IMR-90 (cell line): ENCODE data around the gene RAD51B. TPM values are rescaled to one million over a fixed set of nuclear protein-coding genes. Genes with fewer than 3 reads are reported as not detected.

Experiments
- ATAC-seq: fragments of 200-7000 bp; cut with Tn5 transposase; 2 replicates; pipeline ENCODE4 v1.9.1; 2020; ENCODE audit warnings: low read depth, mild to moderate bottlenecking, moderate library complexity
- BruUV-seq: library from RNA; stranded (reverse); fragments of 400-500 nt; replicated peaks from 2 replicates; lab custom pipeline; 2021; lab: Mats Ljungman, UMichigan
- CTCF ChIA-PET: fragments of 300-600 bp; formaldehyde crosslinking; extraction: SDS; loops from one replicate; lab custom pipeline; 2021; ENCODE audit warnings: antibody characterized with exemption; lab: Yijun Ruan, JAX
- POLR2A ChIA-PET: fragments of 300-600 bp; sonication (Branson Sonifier 250); formaldehyde crosslinking; loops from one replicate; lab custom pipeline; 2022; ENCODE audit warnings: antibody characterized with exemption; ENCODE audit not compliant: unreplicated experiment; lab: Charles Lee
- DNase-seq: peaks from one replicate; pipeline ENCODE4 v3.0.0; 2013
- H2AFZ ChIP-seq: replicated peaks from 2 replicates; pipeline ENCODE3; 2013; ENCODE audit warnings: low read length, mild to moderate bottlenecking; ENCODE audit not compliant: poor library complexity
- H2AK5ac ChIP-seq: 2 replicates; pipeline ENCODE4 v1.6.1; 2013; ENCODE audit warnings: low read depth, low read length, inconsistent platforms
- H2AK9ac ChIP-seq: replicated peaks from 2 replicates; pipeline ENCODE3; 2013; ENCODE audit warnings: mild to moderate bottlenecking, low read depth, low read length, moderate library complexity; ENCODE audit not compliant: poor library complexity
- H2BK120ac ChIP-seq: 2 replicates; pipeline ENCODE4 v1.6.1; 2013; ENCODE audit warnings: low read depth, low read length, inconsistent platforms
- H2BK15ac ChIP-seq: 3 replicates; pipeline ENCODE4 v1.6.1; 2013; ENCODE audit warnings: low read depth, low read length, inconsistent platforms
- H2BK20ac ChIP-seq: 2 replicates; pipeline ENCODE4 v1.6.1; 2013; ENCODE audit warnings: low read depth, mild to moderate bottlenecking, inconsistent platforms, low read length, moderate library complexity
- H2BK5ac ChIP-seq: 2 replicates; pipeline ENCODE4 v1.6.1; 2013; ENCODE audit warnings: mild to moderate bottlenecking, low read depth, low read length, inconsistent platforms; ENCODE audit not compliant: poor library complexity, severe bottlenecking
- H3K14ac ChIP-seq: replicated peaks from 2 replicates; pipeline ENCODE4 v1.6.1; 2013; ENCODE audit warnings: low read depth, low read length, inconsistent platforms
- H3K18ac ChIP-seq: 2 replicates; pipeline ENCODE4 v1.6.1; 2013; ENCODE audit warnings: low read depth, low read length, control low read depth
- H3K23ac ChIP-seq: 2 replicates; pipeline ENCODE4 v1.6.1; 2013; ENCODE audit warnings: low read depth, low read length, inconsistent platforms
- H3K27ac ChIP-seq: 2 replicates; pipeline ENCODE4 v1.5.1; 2013; ENCODE audit warnings: mild to moderate bottlenecking, control low read depth, low read length; ENCODE audit not compliant: insufficient read depth
- H3K27me3 ChIP-seq: 2 replicates; pipeline ENCODE4 v1.6.1; 2013; ENCODE audit warnings: low read length; ENCODE audit not compliant: control insufficient read depth, insufficient read depth
- H3K36me3 ChIP-seq: 2 replicates; pipeline ENCODE4 v1.6.1; 2013; ENCODE audit warnings: low read length, mixed read lengths; ENCODE audit not compliant: control insufficient read depth, insufficient read depth
- H3K4ac ChIP-seq: 2 replicates; pipeline ENCODE4 v1.6.1; 2013; ENCODE audit warnings: low read depth, low read length, inconsistent platforms
- H3K4me1 ChIP-seq: 2 replicates; pipeline ENCODE4 v1.6.1; 2013; ENCODE audit warnings: low read length, mixed read lengths; ENCODE audit not compliant: control insufficient read depth, insufficient read depth
- H3K4me2 ChIP-seq: 2 replicates; pipeline ENCODE4 v1.6.1; 2013; ENCODE audit warnings: low read depth, mild to moderate bottlenecking, control low read depth, low read length, moderate library complexity
- H3K4me3 ChIP-seq: 2 replicates; pipeline ENCODE4 v1.5.1; 2013; ENCODE audit warnings: low read depth, mild to moderate bottlenecking, control low read depth, low read length, moderate library complexity; ENCODE audit not compliant: insufficient read depth
- H3K56ac ChIP-seq: 2 replicates; pipeline ENCODE4 v1.6.1; 2013; ENCODE audit warnings: low read length, inconsistent platforms; ENCODE audit not compliant: insufficient read depth; ENCODE audit errors: extremely low read depth
- H3K79me1 ChIP-seq, 2 experiments: 2 replicates each; pipeline ENCODE4 v1.6.1; 2013; ENCODE audit warnings: low read length in 2 of 2, inconsistent platforms in 1 of 2, low read depth in 1 of 2
- H3K9ac ChIP-seq: 2 replicates; pipeline ENCODE4 v1.6.1; 2013; ENCODE audit warnings: low read depth, low read length, control low read depth
- H3K9me1 ChIP-seq: 2 replicates; pipeline ENCODE4 v1.6.1; 2013; ENCODE audit warnings: low read length, inconsistent platforms; ENCODE audit not compliant: insufficient read depth
- H3K9me3 ChIP-seq: 2 replicates; pipeline ENCODE4 v1.6.1; 2013; ENCODE audit warnings: low read length; ENCODE audit not compliant: control insufficient read depth, insufficient read depth
- H4K20me1 ChIP-seq: 2 replicates; pipeline ENCODE4 v1.6.1; 2013; ENCODE audit warnings: low read length, inconsistent platforms; ENCODE audit not compliant: insufficient read depth
- H4K5ac ChIP-seq: 2 replicates; pipeline ENCODE4 v1.6.1; 2013; ENCODE audit warnings: mild to moderate bottlenecking, low read depth, low read length, control low read depth
- H4K8ac ChIP-seq, 2 experiments: 2 replicates each; pipeline ENCODE4 v1.6.1; 2013; ENCODE audit warnings: low read depth in 2 of 2, low read length in 2 of 2, control low read depth in 1 of 2, inconsistent platforms in 1 of 2
- H4K91ac ChIP-seq: 2 replicates; pipeline ENCODE4 v1.6.1; 2013; ENCODE audit warnings: low read depth, low read length, inconsistent platforms; ENCODE audit not compliant: insufficient read depth
- FOS ChIP-seq: fragments of 150-350 bp; IDR thresholded peaks from 2 replicates; pipeline ENCODE4 v1.6.1; 2016; ENCODE audit warnings: low read depth, low read length
- MXI1 ChIP-seq: IDR thresholded peaks from 2 replicates; pipeline ENCODE4 v1.6.1; 2012; ENCODE audit warnings: low read depth, mild to moderate bottlenecking, low read length, moderate library complexity, borderline replicate concordance
- NFE2L2 ChIP-seq: fragments of 150-350 bp; IDR thresholded peaks from 2 replicates; pipeline ENCODE4 v1.6.1; 2016; ENCODE audit warnings: low read depth, mild to moderate bottlenecking, low read length
- RAD21 ChIP-seq: IDR thresholded peaks from 2 replicates; pipeline ENCODE4 v1.6.1; 2012; ENCODE audit warnings: low read length, improper control_type of control experiment
- USF2 ChIP-seq: fragments of 150-350 bp; IDR thresholded peaks from 2 replicates; pipeline ENCODE4 v1.6.1; 2017; ENCODE audit warnings: mild to moderate bottlenecking, antibody characterized with exemption, low read length, low read depth
- WGBS, 2 experiments: methylation state at CpG; one replicate each; pipeline versions ENCODE4 v1.1.5 to v1.1.7; 2013; ENCODE audit warnings: missing lambda C conversion rate in 2 of 2; ENCODE audit not compliant: insufficient read length in 1 of 2; ENCODE audit errors: extremely low coverage in 2 of 2; 5-methylcytosine and 5-hydroxymethylcytosine counted together
- dilution Hi-C: fragments of 300-500 bp; cut with HindIII; formaldehyde crosslinking; loops from one replicate; pipeline ENCODE4 v1.14.3; 2018; ENCODE audit warnings: low sequenced_read_pairs; ENCODE audit not compliant: unreplicated experiment
- in situ Hi-C: fragments of 300-500 bp; cut with MboI; formaldehyde crosslinking; loops from 3 replicates; pipeline ENCODE4 v1.14.3; 2019; ENCODE audit warnings: low sequenced_read_pairs, inconsistent platforms, mixed read lengths
- intact Hi-C: fragments of 100-400 bp; cut with micrococcal nuclease; formaldehyde crosslinking; loops from 2 replicates; pipeline ENCODE4 v1.10.0; 2022
- polyA plus RNA-seq, 3 experiments: library from polyadenylated mRNA; depleted of rRNA; stranded (reverse); fragments of >200 nt; gene quantifications; 2 replicates each; pipeline ENCODE4 v1.2.3, GENCODE V29; 2012; ENCODE audit warnings: low replicate concordance in 1 of 3
- total RNA-seq: library from RNA; depleted of rRNA; stranded (reverse); fragments of >200 nt; gene quantifications from 2 replicates; pipeline ENCODE4 v1.2.3, GENCODE V29; 2012
- TF ChIP-seq, protein P1 (sequence below): conservative IDR thresholded peaks from 2 replicates; pipeline ENCODE4 v1.5.1; 2012; ENCODE audit warnings: mild to moderate bottlenecking, low read depth, low read length, improper control_type of control experiment

The RAD51B gene
- total and polyA plus RNA-seq, 2 of the 4 experiments (the other 2 are of a cell fraction): 5.1 to 18.8 TPM

- CTCF ChIA-PET: no interaction called here
Observed at GRCh38 chr14:68770051-68770450, 950.5 kb downstream of the RAD51B start.

More at GRCh38 chr14:68770051-68770450, 950.5 kb downstream of the RAD51B start:
- POLR2A ChIA-PET: no interaction called here
- no peak overlapping the region for H3K18ac ChIP-seq
- H2BK120ac ChIP-seq: no peak overlapping the region
- H3K9ac ChIP-seq: no peak overlapping the region
- H4K8ac ChIP-seq: no peak overlapping the region
- H2AFZ ChIP-seq: no peak overlapping the region
- no peak overlapping the region for H3K4me3 ChIP-seq
- H2BK5ac ChIP-seq: no peak overlapping the region
- H3K4ac ChIP-seq: no peak overlapping the region
- TF ChIP-seq, protein P1, sequence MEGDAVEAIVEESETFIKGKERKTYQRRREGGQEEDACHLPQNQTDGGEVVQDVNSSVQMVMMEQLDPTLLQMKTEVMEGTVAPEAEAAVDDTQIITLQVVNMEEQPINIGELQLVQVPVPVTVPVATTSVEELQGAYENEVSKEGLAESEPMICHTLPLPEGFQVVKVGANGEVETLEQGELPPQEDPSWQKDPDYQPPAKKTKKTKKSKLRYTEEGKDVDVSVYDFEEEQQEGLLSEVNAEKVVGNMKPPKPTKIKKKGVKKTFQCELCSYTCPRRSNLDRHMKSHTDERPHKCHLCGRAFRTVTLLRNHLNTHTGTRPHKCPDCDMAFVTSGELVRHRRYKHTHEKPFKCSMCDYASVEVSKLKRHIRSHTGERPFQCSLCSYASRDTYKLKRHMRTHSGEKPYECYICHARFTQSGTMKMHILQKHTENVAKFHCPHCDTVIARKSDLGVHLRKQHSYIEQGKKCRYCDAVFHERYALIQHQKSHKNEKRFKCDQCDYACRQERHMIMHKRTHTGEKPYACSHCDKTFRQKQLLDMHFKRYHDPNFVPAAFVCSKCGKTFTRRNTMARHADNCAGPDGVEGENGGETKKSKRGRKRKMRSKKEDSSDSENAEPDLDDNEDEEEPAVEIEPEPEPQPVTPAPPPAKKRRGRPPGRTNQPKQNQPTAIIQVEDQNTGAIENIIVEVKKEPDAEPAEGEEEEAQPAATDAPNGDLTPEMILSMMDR: no peak
- TF ChIP-seq RAD21 (no peak), USF2 (no peak), MXI1 (no peak), NFE2L2 (no peak), FOS (no peak)
- H3K27me3 ChIP-seq: no peaks in the 10 kb centered on the region; the same call in 1 of the 2 replicates
- no peak overlapping the region for H3K23ac ChIP-seq
- H2AK5ac ChIP-seq: no peak overlapping the region
- H3K79me1 ChIP-seq: no peaks in the 10 kb centered on the region
- H3K14ac ChIP-seq: no peak overlapping the region
- dilution Hi-C loops (no loop called here), in situ Hi-C loops (no loop called here), intact Hi-C loops (no loop called here)
- H4K5ac ChIP-seq: no peak overlapping the region
- H3K36me3 ChIP-seq: no peaks in the 10 kb centered on the region
- peaks cover 2% of the 10 kb centered on the region; the same call in 1 of the 2 replicates for H3K4me1 ChIP-seq
- ATAC-seq (no peak), DNase-seq (no peak)
- peaks cover 2% of the 10 kb centered on the region; the same call in 1 of the 2 replicates for H3K9me3 ChIP-seq
- no peak overlapping the region for H3K4me2 ChIP-seq
- no peak overlapping the region for H3K56ac ChIP-seq
- no peaks in the 10 kb centered on the region for H4K20me1 ChIP-seq
- no peak overlapping the region for H2AK9ac ChIP-seq
- H4K91ac ChIP-seq: no peak overlapping the region
- H3K27ac ChIP-seq: no peak overlapping the region
- H2BK15ac ChIP-seq: no peak overlapping the region
- no peaks in the 10 kb centered on the region for H3K9me1 ChIP-seq
- H2BK20ac ChIP-seq: no peak overlapping the region
- no TSS peak for BruUV-seq
- no CpG with 5 or more reads among the region's 9 CpGs for WGBS, 2 experiments
